SK-N-SH (cell line): ENCODE measurements around the gene AFF3.

Source experiments
- CTCF ChIP-seq: fragments of 200-600 bp; sonication (generic); IDR thresholded peaks from 2 replicates; pipeline ENCODE4 v1.6.1; 2017; ENCODE audit warnings: antibody characterized with exemption, mild to moderate bottlenecking, moderate library complexity
- FOSL2 ChIP-seq: IDR thresholded peaks from 2 replicates; pipeline ENCODE4 v1.4.0; 2012; ENCODE audit warnings: low read depth, mild to moderate bottlenecking, moderate library complexity, borderline replicate concordance
- NFIC ChIP-seq: IDR thresholded peaks from 2 replicates; pipeline ENCODE4 v1.4.0; 2012; ENCODE audit warnings: borderline replicate concordance
- NRF1 ChIP-seq: IDR thresholded peaks from 2 replicates; pipeline ENCODE4 v1.6.1; 2012; ENCODE audit warnings: low read depth, mild to moderate bottlenecking, low read length
- RFX5 ChIP-seq: IDR thresholded peaks from 2 replicates; pipeline ENCODE4 v1.6.1; 2012; ENCODE audit warnings: mild to moderate bottlenecking, improper control_type of control experiment, low read length
- TF ChIP-seq, protein P1 (sequence below): IDR thresholded peaks from 2 replicates; pipeline ENCODE4 v1.4.0; 2012; ENCODE audit warnings: low read depth, borderline replicate concordance

GRCh38 chr2:99692785-99693184 lies 449.6 kb downstream of the AFF3 start:
- TF ChIP-seq CTCF (no peak; the same call in 1 of the 2 replicates), NRF1 (no peak), NFIC (no peak), RFX5 (no peak), FOSL2 (no peak)
- TF ChIP-seq, protein P1, sequence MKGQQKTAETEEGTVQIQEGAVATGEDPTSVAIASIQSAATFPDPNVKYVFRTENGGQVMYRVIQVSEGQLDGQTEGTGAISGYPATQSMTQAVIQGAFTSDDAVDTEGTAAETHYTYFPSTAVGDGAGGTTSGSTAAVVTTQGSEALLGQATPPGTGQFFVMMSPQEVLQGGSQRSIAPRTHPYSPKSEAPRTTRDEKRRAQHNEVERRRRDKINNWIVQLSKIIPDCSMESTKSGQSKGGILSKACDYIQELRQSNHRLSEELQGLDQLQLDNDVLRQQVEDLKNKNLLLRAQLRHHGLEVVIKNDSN = no peak
